ENCODE data around the gene MLXIP. TPM values are rescaled to one million over a fixed set of nuclear protein-coding genes. Genes with fewer than 3 reads are reported as not detected.
"Not testable (repeated sequence)": the region's sequence is repeated elsewhere in the genome, so short reads cannot be mapped to it uniquely, and the experiment has no call there.

The MLXIP gene
- total RNA-seq, 6 donors from 2014 or later: 30.4 to 167 (median 55.0) TPM

- Histone ChIP-seq H3K9me3 (no peaks in the 10 kb centered on the region), H3K4me1 (peaks cover 42 to 72% (median 60%) of the 10 kb centered on the region in 4 donors), H3K27ac (peak overlapping the region in 1 of 4 donors; percentile 49), H3K4me3 (no peak overlapping the region), H3K36me3 (no peaks in the 10 kb centered on the region), H3K27me3 (no peaks in the 10 kb centered on the region)
- WGBS, 2 donors: 49 to 60% methylated on average over 7 of the region's 7 CpGs
- TF ChIP-seq POLR2AphosphoS5 (IDR thresholded peaks at IDR 0.05) (no peak), CTCF (IDR thresholded peaks at IDR 0.05) (no peak), EP300 (IDR thresholded peaks at IDR 0.05) (no peak), POLR2A (IDR thresholded peaks at IDR 0.05) (no peak)
- ATAC-seq (ENCODE audit: low FRiP score in 2 of 2): no peak
- no peak for DNase-seq
These were observed 26.3 kb downstream of the MLXIP start for GRCh38 chr12:122104844-122105243.

DNA sequence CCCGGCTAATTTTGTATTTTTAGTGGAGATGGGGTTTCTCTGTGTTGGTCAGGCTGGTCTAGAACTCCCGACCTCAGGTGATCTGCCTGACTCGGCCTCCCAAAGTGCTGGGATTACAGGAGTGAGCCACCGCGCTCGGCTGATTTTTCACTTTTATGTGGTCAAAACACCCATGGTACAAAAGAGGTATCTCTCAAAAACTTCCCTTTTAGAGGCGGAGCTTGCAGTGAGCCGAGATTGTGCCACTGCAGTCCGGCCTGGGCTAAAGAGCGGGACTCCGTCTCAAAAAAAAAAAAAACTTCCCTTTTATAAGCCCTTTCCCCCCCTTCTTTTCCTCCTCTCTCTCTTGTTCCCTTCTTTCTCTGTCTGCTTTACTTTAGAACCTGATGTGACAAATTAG is 26.9 kb downstream of the MLXIP start:
- peak overlapping the region in 1 of 4 donors; percentile 49 for H3K27ac ChIP-seq
- H3K4me3 ChIP-seq, H3K9me3 ChIP-seq, H3K36me3 ChIP-seq, H3K27me3 ChIP-seq, DNase-seq: not testable (repeated sequence)
- ATAC-seq (ENCODE audit: low FRiP score in 2 of 2): peak in 1 of 2 donors; percentile 49
- peaks cover 39 to 65% (median 54%) of the 10 kb centered on the region in 4 donors for H3K4me1 ChIP-seq
- 49 to 79% methylated on average over 11 of the region's 11 CpGs for WGBS, 2 donors

DNA sequence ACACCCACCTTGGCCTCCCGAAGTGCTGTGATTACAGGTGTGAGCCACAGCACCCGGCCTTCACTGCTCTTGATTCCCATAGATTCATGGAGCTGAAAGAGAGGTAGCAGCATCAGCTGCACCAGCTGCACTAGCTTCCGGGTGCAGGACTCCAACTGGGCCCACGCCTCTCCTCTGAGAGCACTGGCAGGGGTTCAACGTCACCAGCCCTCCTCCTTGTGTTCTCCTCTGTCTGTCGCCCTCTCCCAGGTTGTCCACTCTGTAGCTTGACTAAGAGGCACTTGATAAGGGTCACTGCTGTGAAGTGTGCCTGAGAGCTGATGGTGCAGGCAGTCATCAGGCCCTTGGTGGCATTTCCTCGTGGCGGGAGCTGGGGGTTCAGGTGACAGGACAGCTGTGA is 28.3 kb downstream of the MLXIP start:
- Histone ChIP-seq H3K36me3 (no peaks in the 10 kb centered on the region), H3K4me1 (peaks cover 36 to 60% (median 48%) of the 10 kb centered on the region in 4 donors), H3K27me3 (no peaks in the 10 kb centered on the region), H3K27ac (no peak overlapping the region), H3K9me3 (no peaks in the 10 kb centered on the region), H3K4me3 (no peak overlapping the region)
- ATAC-seq (ENCODE audit: low FRiP score in 2 of 2): peak; percentile 62 to 91
- TF ChIP-seq CTCF (IDR thresholded peaks at IDR 0.05): no peak
- TF ChIP-seq POLR2AphosphoS5 (IDR thresholded peaks at IDR 0.05): peak; percentile 15 to 18
- TF ChIP-seq POLR2A (IDR thresholded peaks at IDR 0.05): no peak
- TF ChIP-seq EP300 (IDR thresholded peaks at IDR 0.05): peak in 1 of 4 donors; percentile 18
- WGBS, 2 donors: 67 to 68% methylated on average over 5 to 8 of the region's 8 CpGs
- peak in 1 of 2 donors; percentile 91 for DNase-seq

GRCh38 chr12:122107261-122107660 is 28.7 kb downstream of the MLXIP start:
- no peak overlapping the region for H3K4me3 ChIP-seq
- peaks cover 36 to 56% (median 46%) of the 10 kb centered on the region in 4 donors for H3K4me1 ChIP-seq
- DNase-seq (no peak), ATAC-seq (ENCODE audit: low FRiP score in 2 of 2) (no peak)
- WGBS, 2 donors: 68 to 76% methylated on average over 5 to 6 of the region's 6 CpGs
- H3K27ac ChIP-seq: peak overlapping the region in 2 of 4 donors; percentile 17 to 64
- no peaks in the 10 kb centered on the region for H3K27me3 ChIP-seq
- H3K9me3 ChIP-seq: no peaks in the 10 kb centered on the region
- TF ChIP-seq POLR2AphosphoS5 (IDR thresholded peaks at IDR 0.05) (no peak), EP300 (IDR thresholded peaks at IDR 0.05) (no peak), CTCF (IDR thresholded peaks at IDR 0.05) (no peak), POLR2A (IDR thresholded peaks at IDR 0.05) (no peak)
- no peaks in the 10 kb centered on the region for H3K36me3 ChIP-seq

- ATAC-seq (ENCODE audit: low FRiP score in 2 of 2): no peak
- Histone ChIP-seq H3K27me3 (no peaks in the 10 kb centered on the region), H3K4me1 (peaks cover 28 to 38% (median 31%) of the 10 kb centered on the region in 4 donors), H3K9me3 (no peaks in the 10 kb centered on the region), H3K4me3 (no peak overlapping the region), H3K36me3 (peaks cover 0 to 2% (median 0%) of the 10 kb centered on the region in 4 donors), H3K27ac (peak overlapping the region in 1 of 4 donors; percentile 6)
- 50 to 58% methylated on average over 2 of the region's 2 CpGs for WGBS, 2 donors
- no peak for DNase-seq
- TF ChIP-seq POLR2AphosphoS5 (IDR thresholded peaks at IDR 0.05) (no peak), CTCF (IDR thresholded peaks at IDR 0.05) (no peak), EP300 (IDR thresholded peaks at IDR 0.05) (no peak), POLR2A (IDR thresholded peaks at IDR 0.05) (no peak)
These were observed 32.6 kb downstream of the MLXIP start for GRCh38 chr12:122111089-122111641.
